Nephron progenitor cell (in vitro differentiated cells): Measurements from ENCODE around the gene FAM78B.

ENCODE experiments used
- DNase-seq: peaks from one replicate; pipeline ENCODE4 v3.0.0; 2021
- H3K27ac Mint-ChIP-seq: 2 replicates; pipeline ENCODE4 v1.8.0; 2021; ENCODE audit warnings: mild to moderate bottlenecking, moderate library complexity, mixed read lengths
- H3K27me3 Mint-ChIP-seq: 2 replicates; pipeline ENCODE4 v1.8.0; 2021; ENCODE audit warnings: mild to moderate bottlenecking, low read depth, mixed read lengths; ENCODE audit not compliant: poor library complexity
- H3K36me3 Mint-ChIP-seq: 2 replicates; pipeline ENCODE4 v1.8.0; 2021; ENCODE audit warnings: low read depth, mixed read lengths
- H3K4me1 Mint-ChIP-seq: 2 replicates; pipeline ENCODE4 v1.8.0; 2021; ENCODE audit warnings: mixed read lengths
- H3K4me3 Mint-ChIP-seq: 2 replicates; pipeline ENCODE4 v1.8.0; 2021; ENCODE audit warnings: mild to moderate bottlenecking, moderate library complexity, mixed read lengths
- H3K9me3 Mint-ChIP-seq: 2 replicates; pipeline ENCODE4 v1.8.0; 2021; ENCODE audit warnings: mild to moderate bottlenecking, moderate library complexity, mixed read lengths
- CTCF ChIP-seq: fragments of 200-600 bp; sonication (generic); IDR thresholded peaks from 2 replicates; pipeline ENCODE4 v1.5.0; 2021; ENCODE audit warnings: antibody characterized with exemption

The FAM78B gene

GRCh38 chr1:166164646-166164994, 2.2 kb downstream of the FAM78B start:
- no peak for DNase-seq
- Mint-ChIP-seq H3K36me3 (no peaks in the 10 kb centered on the region), H3K4me1 (peaks cover 21% of the 10 kb centered on the region), H3K4me3 (peak overlapping the region; percentile 85), H3K27me3 (peaks cover 74% of the 10 kb centered on the region), H3K27ac (no peak overlapping the region), H3K9me3 (no peaks in the 10 kb centered on the region)
- TF ChIP-seq CTCF = no peak

- Mint-ChIP-seq H3K27ac (no peak overlapping the region), H3K36me3 (no peaks in the 10 kb centered on the region), H3K9me3 (no peaks in the 10 kb centered on the region), H3K27me3 (peaks cover 46% of the 10 kb centered on the region), H3K4me3 (no peak overlapping the region), H3K4me1 (no peaks in the 10 kb centered on the region)
- DNase-seq = no peak
- no peak for TF ChIP-seq CTCF
Measured at GRCh38 chr1:166159656-166160055, 7.1 kb downstream of the FAM78B start.

- TF ChIP-seq CTCF = no peak
- peaks cover 16% of the 10 kb centered on the region for H3K27me3 Mint-ChIP-seq
- no peaks in the 10 kb centered on the region for H3K9me3 Mint-ChIP-seq
- no peak overlapping the region for H3K27ac Mint-ChIP-seq
- H3K4me3 Mint-ChIP-seq = no peak overlapping the region
- no peak for DNase-seq
- H3K36me3 Mint-ChIP-seq = no peaks in the 10 kb centered on the region
- peaks cover 26% of the 10 kb centered on the region for H3K4me1 Mint-ChIP-seq
Measured at GRCh38 chr1:166156674-166157073, 10.1 kb downstream of the FAM78B start.

DNA sequence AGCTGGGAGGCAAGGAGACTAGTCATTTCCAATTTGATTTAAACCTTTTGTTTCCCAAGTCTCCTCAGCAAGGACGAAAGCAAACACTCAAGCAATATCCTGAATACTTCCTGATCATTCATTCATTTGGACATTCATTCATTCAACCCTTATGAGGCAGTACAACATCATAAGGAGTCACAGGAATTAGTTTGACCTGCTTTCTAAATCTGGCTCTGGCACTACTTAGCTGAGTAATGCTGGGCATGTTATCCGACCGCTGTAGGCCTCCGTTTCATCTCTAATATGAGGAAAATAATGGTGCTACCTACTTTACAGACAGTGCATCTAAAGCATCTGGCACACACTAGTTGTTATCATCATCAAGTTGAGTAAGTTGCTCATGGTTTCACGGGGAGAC, 11.7 kb downstream of the FAM78B start:
- H3K4me1 Mint-ChIP-seq = peaks cover 26% of the 10 kb centered on the region
- H3K36me3 Mint-ChIP-seq = no peaks in the 10 kb centered on the region
- DNase-seq = no peak
- no peaks in the 10 kb centered on the region for H3K9me3 Mint-ChIP-seq
- H3K4me3 Mint-ChIP-seq = no peak overlapping the region
- no peak for TF ChIP-seq CTCF
- H3K27me3 Mint-ChIP-seq = peaks cover 12% of the 10 kb centered on the region
- H3K27ac Mint-ChIP-seq = no peak overlapping the region

GRCh38 chr1:166153525-166154314, 13.1 kb downstream of the FAM78B start:
- no peak overlapping the region for H3K27ac Mint-ChIP-seq
- H3K27me3 Mint-ChIP-seq = peaks cover 8% of the 10 kb centered on the region
- DNase-seq = no peak
- TF ChIP-seq CTCF = no peak
- peaks cover 26% of the 10 kb centered on the region for H3K4me1 Mint-ChIP-seq
- H3K4me3 Mint-ChIP-seq = no peak overlapping the region
- no peaks in the 10 kb centered on the region for H3K36me3 Mint-ChIP-seq
- H3K9me3 Mint-ChIP-seq = no peaks in the 10 kb centered on the region

DNA sequence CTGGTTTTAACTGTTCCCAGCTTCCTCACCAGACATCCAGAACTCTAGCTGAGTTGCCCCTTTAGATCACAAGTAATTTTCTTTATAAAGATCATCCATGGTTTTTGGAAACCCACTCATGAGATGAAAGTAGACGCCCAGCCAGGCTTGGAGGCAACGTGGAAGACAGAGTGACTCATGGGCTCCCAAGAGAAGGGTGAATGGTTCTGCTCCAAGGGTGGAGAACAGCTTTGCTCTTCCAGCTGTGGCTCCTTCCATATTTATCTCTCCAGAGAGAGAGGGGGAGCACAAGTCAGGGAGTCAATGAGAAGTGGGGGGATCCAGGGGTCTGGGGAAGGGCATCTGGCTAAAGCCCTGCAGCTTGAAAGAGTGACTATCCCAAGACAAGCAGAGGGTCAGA, 13.8 kb downstream of the FAM78B start:
- Mint-ChIP-seq H3K9me3 (no peaks in the 10 kb centered on the region), H3K4me3 (no peak overlapping the region), H3K27ac (no peak overlapping the region)

More for the DNA sequence above, 13.8 kb downstream of the FAM78B start:
- Mint-ChIP-seq H3K4me1 (peaks cover 26% of the 10 kb centered on the region), H3K36me3 (no peaks in the 10 kb centered on the region), H3K27me3 (peaks cover 8% of the 10 kb centered on the region)
- no peak for TF ChIP-seq CTCF
- DNase-seq = no peak
